LHCN-M2 (cell line): ENCODE data around the gene PRDM5. TPM values are rescaled to one million over a fixed set of nuclear protein-coding genes. Genes with fewer than 3 reads are reported as not detected.

Experiments used
- DNase-seq: peaks from one replicate; pipeline ENCODE4 v3.0.0-alpha.2; 2012; ENCODE audit warnings: low read depth
- total RNA-seq: library from RNA; depleted of rRNA; stranded (reverse); fragments of >200 nt; gene quantifications from 2 replicates; pipeline ENCODE4 v1.2.3, GENCODE V29; 2014

Gene PRDM5
- total RNA-seq, 1 experiment from 2014 or later = 16.5 TPM

- DNase-seq = peak; percentile 45
These were observed 7.2 kb downstream of the PRDM5 start for GRCh38 chr4:120915336-120915735.

- DNase-seq = no peak
These were observed 19.1 kb downstream of the PRDM5 start for GRCh38 chr4:120903419-120903818.

- DNase-seq = peak; percentile 8
These were observed 19.6 kb downstream of the PRDM5 start for GRCh38 chr4:120902925-120903324.

GRCh38 chr4:120901731-120902130 is 20.8 kb downstream of the PRDM5 start:
- DNase-seq = no peak

- no peak for DNase-seq
These were observed 24.4 kb downstream of the PRDM5 start for GRCh38 chr4:120897981-120898719.

- no peak for DNase-seq
These were observed 27.0 kb downstream of the PRDM5 start for GRCh38 chr4:120895554-120895953.

- no peak for DNase-seq
These were observed 29.2 kb downstream of the PRDM5 start for GRCh38 chr4:120893314-120893713.

GRCh38 chr4:120886191-120886590 is 36.3 kb downstream of the PRDM5 start:
- no peak for DNase-seq

GRCh38 chr4:120881846-120882245 is 40.7 kb downstream of the PRDM5 start:
- DNase-seq = no peak

GRCh38 chr4:120881351-120881750 is 41.2 kb downstream of the PRDM5 start:
- no peak for DNase-seq

GRCh38 chr4:120877021-120877420 is 45.5 kb downstream of the PRDM5 start:
- peak; percentile 32 for DNase-seq

GRCh38 chr4:120874792-120875774 is 47.4 kb downstream of the PRDM5 start:
- no peak for DNase-seq

- DNase-seq = no peak
These were observed 49.0 kb downstream of the PRDM5 start for GRCh38 chr4:120873554-120873953.

GRCh38 chr4:120871173-120871572 is 51.4 kb downstream of the PRDM5 start:
- DNase-seq = no peak

- no peak for DNase-seq
These were observed 52.2 kb downstream of the PRDM5 start for GRCh38 chr4:120870279-120870673.

- no peak for DNase-seq
These were observed 52.8 kb downstream of the PRDM5 start for GRCh38 chr4:120869613-120870278.

GRCh38 chr4:120867506-120867905 is 55.0 kb downstream of the PRDM5 start:
- no peak for DNase-seq

- no peak for DNase-seq
These were observed 56.5 kb downstream of the PRDM5 start for GRCh38 chr4:120865985-120866384.

- DNase-seq = no peak
These were observed 57.6 kb downstream of the PRDM5 start for GRCh38 chr4:120864969-120865368.

GRCh38 chr4:120862432-120862831 is 60.1 kb downstream of the PRDM5 start:
- DNase-seq = no peak

- no peak for DNase-seq
These were observed 60.7 kb downstream of the PRDM5 start for GRCh38 chr4:120861852-120862251.

GRCh38 chr4:120858776-120859175 is 63.8 kb downstream of the PRDM5 start:
- peak; percentile 32 for DNase-seq
